ENCODE measurements around the gene OS9. TPM values are rescaled to one million over a fixed set of nuclear protein-coding genes. Genes with fewer than 3 reads are reported as not detected.

OS9 gene
- total and polyA plus RNA-seq, 2 of the 4 experiments (the other 2 are of a cell fraction) = 159 to 272 TPM

- H2BK120ac ChIP-seq (ENCODE audit: low read depth, low read length) = no peak overlapping the region
- no peak overlapping the region for H3K9ac ChIP-seq (ENCODE audit: low read depth, low read length)
- no peak overlapping the region for H2BK5ac ChIP-seq (ENCODE audit: low read depth, low read length, poor library complexity, severe bottlenecking)
- BruUV-seq (replicated peaks) = no TSS peak
- H3K4me3 ChIP-seq (ENCODE audit: insufficient read depth, low read depth, low read length) = no peak overlapping the region
- no peak overlapping the region for H3K18ac ChIP-seq (ENCODE audit: low read depth, low read length)
- H3K36me3 ChIP-seq (ENCODE audit: control insufficient read depth, insufficient read depth, low read length) = peaks cover 51% of the 10 kb centered on the region
- no peak overlapping the region for H3K56ac ChIP-seq (ENCODE audit: extremely low read depth, insufficient read depth, low read length)
- H3K4me2 ChIP-seq (ENCODE audit: low read depth, low read length) = no peak overlapping the region
- H4K8ac ChIP-seq (ENCODE audit: low read depth in 2 of 2, low read length in 2 of 2) = no peak overlapping the region
- 91% methylated on average over 7 of the region's 22 CpGs; no CpG with 5 or more reads in 1 of the 2 experiments for WGBS, 2 experiments (ENCODE audit: extremely low coverage in 2 of 2, insufficient read length in 1 of 2)
- H3K79me1 ChIP-seq (ENCODE audit: low read depth in 1 of 2, low read length in 2 of 2) = no peaks in the 10 kb centered on the region; a peak in 1 of 4 replicates
- H3K9me1 ChIP-seq (ENCODE audit: insufficient read depth, low read length) = 0 out of 2 replicates have a peak, but pooled peaks cover 3% of the 10 kb centered on the region
- H3K23ac ChIP-seq (ENCODE audit: low read depth, low read length) = no peak overlapping the region
- intact Hi-C loops (cut with micrococcal nuclease) (no loop called here), in situ Hi-C loops (cut with MboI; ENCODE audit: low sequenced_read_pairs) (no loop called here), dilution Hi-C loops (cut with HindIII; ENCODE audit: low sequenced_read_pairs, unreplicated experiment) (no loop called here)
- ChIA-PET POLR2A (ENCODE audit: unreplicated experiment) (no interaction called here), CTCF (no interaction called here)
- ATAC-seq (ENCODE audit: low read depth) (no peak), DNase-seq (no peak)
- no peak overlapping the region for H2BK15ac ChIP-seq (ENCODE audit: low read depth, low read length)
- H2AK9ac ChIP-seq (replicated peaks; ENCODE audit: low read depth, low read length, poor library complexity) = no peak overlapping the region
- no peak for TF ChIP-seq CHD1 (IDR thresholded peaks at IDR 0.05; ENCODE audit: low read depth, low read length)
- no peak for TF ChIP-seq MXI1 (IDR thresholded peaks at IDR 0.05; ENCODE audit: borderline replicate concordance, low read depth, low read length)
- no peak for TF ChIP-seq RCOR1 (IDR thresholded peaks at IDR 0.05; ENCODE audit: insufficient replicate concordance, low read length)
- no peak for TF ChIP-seq USF2 (IDR thresholded peaks at IDR 0.05; ENCODE audit: low read depth, low read length)
- no peak for TF ChIP-seq BHLHE40 (IDR thresholded peaks at IDR 0.05; ENCODE audit: low read depth, low read length)
- TF ChIP-seq RFX5 (IDR thresholded peaks at IDR 0.05; ENCODE audit: low read depth, low read length) = no peak
- TF ChIP-seq POLR2A (IDR thresholded peaks at IDR 0.05; ENCODE audit: low read depth, low read length) = no peak
- TF ChIP-seq RAD21 (IDR thresholded peaks at IDR 0.05; ENCODE audit: low read length) = no peak
- no peak for TF ChIP-seq MAFK (IDR thresholded peaks at IDR 0.05; ENCODE audit: low read depth, low read length)
- no peak for TF ChIP-seq ELK1 (IDR thresholded peaks at IDR 0.05; ENCODE audit: borderline replicate concordance, low read depth, low read length)
- TF ChIP-seq CTCF (conservative IDR thresholded peaks at IDR 0.05; ENCODE audit: low read depth, low read length) = no peak
- no peak for TF ChIP-seq MAZ (IDR thresholded peaks at IDR 0.05; ENCODE audit: borderline replicate concordance, low read depth, low read length)
- TF ChIP-seq NFE2L2 (IDR thresholded peaks at IDR 0.05; ENCODE audit: low read depth, low read length) = no peak
- TF ChIP-seq SMC3 (IDR thresholded peaks at IDR 0.05; ENCODE audit: low read depth, low read length) = no peak
- TF ChIP-seq FOS (IDR thresholded peaks at IDR 0.05; ENCODE audit: low read depth, low read length) = no peak
- TF ChIP-seq CEBPB (IDR thresholded peaks at IDR 0.05; ENCODE audit: low read depth, low read length) = no peak
- no peak overlapping the region for H3K27ac ChIP-seq (ENCODE audit: insufficient read depth, low read length)
- H3K4ac ChIP-seq (ENCODE audit: low read depth, low read length) = no peak overlapping the region
- no peaks in the 10 kb centered on the region for H3K4me1 ChIP-seq (ENCODE audit: control insufficient read depth, insufficient read depth, low read length)
- no peak overlapping the region for H3K14ac ChIP-seq (replicated peaks; ENCODE audit: low read depth, low read length)
- no peaks in the 10 kb centered on the region for H4K20me1 ChIP-seq (ENCODE audit: insufficient read depth, low read length)
- H3K9me3 ChIP-seq (ENCODE audit: control insufficient read depth, insufficient read depth, low read length) = no peaks in the 10 kb centered on the region
- no peak overlapping the region for H4K5ac ChIP-seq (ENCODE audit: low read depth, low read length)
- no peak overlapping the region for H4K91ac ChIP-seq (ENCODE audit: insufficient read depth, low read depth, low read length)
- no peak overlapping the region for H2AFZ ChIP-seq (replicated peaks; ENCODE audit: low read length, poor library complexity)
- H2AK5ac ChIP-seq (ENCODE audit: low read depth, low read length) = no peak overlapping the region
- no peaks in the 10 kb centered on the region for H3K27me3 ChIP-seq (ENCODE audit: control insufficient read depth, insufficient read depth, low read length)
- no peak overlapping the region for H2BK20ac ChIP-seq (ENCODE audit: low read depth, low read length)
Observed at GRCh38 chr12:57717846-57718640, 24.1 kb downstream of the OS9 start.

Measured in IMR-90 (cell line).